Skin of body (tissue), 2 donors: Measurements from ENCODE around the gene GSS. TPM values are rescaled to one million over a fixed set of nuclear protein-coding genes. Genes with fewer than 3 reads are reported as not detected.

Source experiments
- DNase-seq: peaks from one replicate; lab custom pipeline; 2025; lab: John Stamatoyannopoulos, UW
- total RNA-seq: library from RNA; depleted of rRNA; stranded (reverse); fragments of >200 nt; gene quantifications from one replicate; pipeline ENCODE4 v1.2.3, GENCODE V29; 2014

The GSS gene
- total RNA-seq, 1 donor from 2014 or later, result 26.5 TPM

DNA sequence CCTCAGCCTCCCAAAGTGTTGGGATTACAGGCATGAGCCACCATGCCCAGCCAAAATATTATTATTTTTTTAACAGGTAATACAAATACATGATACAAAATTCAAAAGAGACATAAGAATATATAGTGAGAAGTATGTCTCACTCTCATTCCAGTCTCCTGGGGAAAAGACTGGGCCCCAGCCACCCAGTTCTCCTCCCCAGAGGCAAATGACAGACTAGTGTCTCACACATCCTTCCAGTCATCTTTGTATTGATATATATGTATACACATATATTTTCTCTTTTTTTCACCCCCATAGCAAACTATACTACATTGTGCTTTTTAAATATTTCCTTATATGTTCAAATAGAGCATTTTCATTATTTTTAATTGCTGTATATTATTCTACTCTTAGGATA lies 8.3 kb downstream of the GSS start:
- no peak for DNase-seq

DNA sequence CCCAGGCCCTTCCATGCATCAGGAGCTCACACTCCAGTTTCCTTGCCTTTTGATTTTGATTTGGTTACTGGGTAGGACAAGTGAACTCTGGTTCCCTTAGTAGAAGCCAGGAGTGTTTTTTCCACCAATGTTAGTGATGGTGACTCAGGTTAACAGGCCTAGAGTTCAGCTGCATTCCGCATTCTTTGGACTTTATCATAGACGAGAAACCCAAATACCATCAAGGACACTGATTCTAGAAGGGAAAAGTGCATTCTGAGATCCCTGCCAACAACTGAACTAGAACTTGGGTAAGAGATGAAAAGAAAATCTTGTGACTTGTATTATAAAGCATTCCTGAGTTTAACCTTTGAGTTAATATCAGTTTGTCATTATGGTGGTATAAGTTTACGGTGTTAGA lies 8.9 kb downstream of the GSS start:
- DNase-seq, result no peak

DNA sequence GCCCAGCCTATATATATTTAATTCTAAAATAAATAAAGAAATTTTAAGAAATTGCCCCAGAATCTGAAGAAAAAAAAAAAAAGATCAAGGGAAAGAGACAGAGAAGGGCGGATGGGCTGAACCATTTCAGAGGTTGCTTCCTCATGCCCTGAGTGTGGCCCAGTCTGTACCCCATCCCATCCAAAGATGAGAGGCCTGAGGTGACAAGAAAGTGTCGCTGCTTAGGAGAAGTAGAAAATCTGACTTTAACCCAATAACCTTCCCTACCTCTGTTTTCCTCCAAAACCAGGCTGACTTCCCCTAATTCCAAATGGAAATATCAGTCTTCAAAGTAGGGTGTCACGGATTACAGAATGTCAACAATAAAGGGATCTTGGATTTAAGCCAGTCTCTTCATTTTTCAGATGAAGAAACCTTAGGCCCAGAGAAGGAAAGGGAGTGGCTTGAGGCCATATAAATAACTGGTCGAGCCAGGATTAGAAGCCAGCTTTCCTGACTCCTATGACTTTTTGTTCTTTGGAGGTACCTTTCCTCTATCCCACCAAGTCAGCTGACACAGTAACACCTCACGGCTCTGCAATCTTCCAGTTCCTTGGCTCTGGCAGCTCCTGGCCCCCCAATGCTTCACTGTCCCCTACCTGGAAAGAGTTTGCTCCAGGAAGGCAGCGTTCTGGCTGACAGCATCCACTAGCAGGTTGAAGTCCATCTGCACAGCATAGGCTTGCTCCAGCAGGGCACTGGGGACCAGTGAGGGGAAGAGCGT lies 10.1 kb downstream of the GSS start:
- DNase-seq, result no peak

DNA sequence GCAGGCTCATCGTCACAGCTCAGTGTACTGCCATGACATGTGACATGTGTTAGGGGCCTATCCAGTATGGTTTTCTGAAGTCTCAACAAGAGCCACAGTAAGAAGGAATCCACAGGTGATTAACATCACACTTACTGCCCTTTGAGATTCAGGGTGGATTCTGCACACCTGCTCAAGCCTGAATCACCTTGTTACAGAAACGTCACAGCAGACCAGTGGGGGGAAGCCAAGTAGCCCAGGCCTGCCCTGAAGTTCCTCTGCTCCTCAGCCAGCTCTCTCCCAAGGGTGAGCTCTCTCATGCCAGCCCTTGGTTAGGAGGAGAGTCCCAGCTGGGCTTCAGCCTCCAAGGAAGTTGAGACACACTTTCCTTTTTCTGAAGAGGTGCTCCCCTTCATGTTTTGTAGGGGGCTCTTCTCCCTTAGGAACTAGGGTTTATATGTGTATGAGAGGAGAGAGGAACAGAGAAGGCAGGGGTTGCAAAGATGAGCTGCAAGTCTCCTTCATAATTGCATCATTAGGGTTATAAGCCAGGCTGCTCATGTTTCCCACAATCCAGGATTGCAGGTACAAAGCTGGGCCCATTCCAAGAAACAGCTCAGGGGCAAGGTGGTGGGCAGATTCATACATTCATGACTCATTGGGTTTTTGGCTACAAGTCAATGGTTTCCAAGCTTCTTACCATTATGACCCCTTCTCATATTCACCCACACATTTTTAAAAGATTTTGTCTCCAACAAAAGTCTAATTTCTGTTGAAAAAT lies 11.6 kb downstream of the GSS start:
- DNase-seq, result no peak

DNA sequence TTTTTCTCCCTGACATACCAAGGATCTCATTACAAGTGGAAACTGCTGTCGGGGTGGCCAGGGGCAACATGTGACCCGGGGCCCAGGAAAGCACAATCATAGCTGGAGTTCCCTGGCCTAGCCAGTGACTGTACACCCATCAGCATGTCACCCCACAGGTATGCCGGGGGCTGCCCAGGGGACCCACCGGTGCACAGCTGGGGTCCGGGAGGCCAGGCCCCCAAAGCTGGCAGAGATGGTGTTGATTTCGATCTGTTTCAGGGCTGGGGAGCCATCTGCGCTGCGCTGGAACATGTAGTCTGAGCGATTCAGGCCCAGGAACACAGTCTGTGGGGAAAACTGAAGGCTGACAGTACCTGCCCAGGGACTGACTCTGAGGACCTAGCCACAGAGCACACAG lies 13.3 kb downstream of the GSS start:
- no peak for DNase-seq

DNA sequence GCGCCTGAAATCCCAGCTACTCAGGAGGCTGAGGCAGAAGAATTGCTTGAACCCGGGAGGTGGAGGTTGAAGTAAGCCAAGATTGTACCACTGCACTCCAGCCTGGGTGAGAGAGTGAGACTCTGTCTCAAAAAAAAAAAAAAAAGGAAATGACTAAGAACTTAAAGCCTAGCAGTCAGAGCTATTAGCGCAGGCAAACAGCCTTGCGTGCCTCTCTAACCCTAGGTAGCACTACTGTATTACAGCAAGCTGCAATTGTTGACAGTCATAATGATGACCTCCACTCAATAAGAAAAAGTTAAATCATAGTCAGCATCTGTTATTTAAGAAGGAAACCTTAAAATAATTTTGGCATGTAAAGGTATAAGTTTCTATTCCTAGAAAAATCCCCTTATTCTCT lies 14.4 kb downstream of the GSS start:
- DNase-seq, result no peak

DNA sequence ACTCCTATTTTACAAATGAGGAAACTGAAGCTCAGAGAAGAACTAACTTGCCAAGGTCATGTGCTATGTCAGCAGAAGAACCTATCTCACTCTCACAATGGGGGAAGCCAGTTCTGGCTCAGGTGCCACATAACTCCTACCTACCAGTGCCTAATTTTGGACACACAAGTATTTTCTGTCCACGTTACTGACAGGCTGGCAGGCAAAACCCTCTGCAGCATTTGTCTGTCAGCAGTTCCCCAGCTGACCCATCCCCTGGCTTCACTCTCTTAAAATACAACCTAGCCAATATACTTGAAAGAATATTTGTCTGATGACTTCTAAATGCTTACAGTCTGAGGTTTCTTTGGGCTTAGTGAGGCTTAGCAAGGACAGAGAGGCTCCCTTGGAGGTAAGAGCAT lies 15.5 kb downstream of the GSS start:
- DNase-seq, result no peak

DNA sequence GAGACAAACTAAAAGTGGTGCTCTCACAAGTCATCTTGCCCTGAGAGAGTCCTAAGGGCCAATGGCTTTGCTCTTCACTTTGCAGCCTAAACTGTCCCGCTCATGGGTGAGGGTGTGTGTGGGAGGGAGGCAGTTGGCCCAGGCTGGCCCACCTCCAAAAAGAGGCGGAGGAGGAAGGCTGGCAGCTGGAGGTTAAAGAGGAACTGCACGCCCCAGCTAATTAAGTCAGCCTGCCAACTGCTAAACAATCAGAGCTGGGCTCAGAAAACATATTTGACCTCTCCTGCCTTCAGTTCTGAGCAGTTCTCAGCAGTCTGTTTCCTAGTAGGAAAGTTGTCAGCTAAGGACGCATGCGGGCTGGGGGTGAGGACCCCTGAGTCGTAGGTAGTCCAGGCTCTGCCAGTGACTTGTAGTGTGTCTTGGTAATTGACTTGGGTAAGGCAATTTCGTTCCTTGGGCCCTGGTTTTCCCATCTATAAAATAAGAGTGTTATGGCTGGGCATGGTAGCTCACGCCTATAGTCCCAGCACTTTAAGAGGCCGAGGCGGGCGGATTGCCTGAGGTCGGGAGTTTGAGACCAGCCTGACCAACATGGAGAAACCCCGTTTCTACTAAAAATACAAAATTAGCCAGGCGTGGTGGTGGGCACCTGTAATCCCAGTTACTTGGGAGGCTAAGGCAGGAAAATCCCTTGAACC lies 17.0 kb downstream of the GSS start:
- DNase-seq, result no peak

DNA sequence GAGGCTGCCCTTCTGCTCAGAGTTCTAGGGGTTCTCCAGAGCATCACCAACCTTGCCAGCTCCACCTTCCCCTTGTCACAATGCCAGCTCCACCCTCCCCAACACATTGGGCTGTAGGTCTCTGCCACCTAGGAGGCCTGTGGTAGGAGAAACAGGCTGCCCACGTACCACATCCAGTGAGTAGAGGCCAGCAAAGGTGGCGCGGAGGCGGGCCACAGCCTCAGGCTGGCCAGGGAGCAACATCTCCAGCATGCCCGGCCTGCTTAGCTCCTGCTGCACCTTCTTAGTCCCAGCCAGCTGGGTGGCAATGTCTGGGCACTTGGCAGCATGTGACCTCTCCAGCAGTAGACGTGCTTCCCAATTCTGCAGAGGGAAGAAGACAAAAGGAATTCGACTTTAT lies 23.8 kb downstream of the GSS start:
- DNase-seq, result no peak

DNA sequence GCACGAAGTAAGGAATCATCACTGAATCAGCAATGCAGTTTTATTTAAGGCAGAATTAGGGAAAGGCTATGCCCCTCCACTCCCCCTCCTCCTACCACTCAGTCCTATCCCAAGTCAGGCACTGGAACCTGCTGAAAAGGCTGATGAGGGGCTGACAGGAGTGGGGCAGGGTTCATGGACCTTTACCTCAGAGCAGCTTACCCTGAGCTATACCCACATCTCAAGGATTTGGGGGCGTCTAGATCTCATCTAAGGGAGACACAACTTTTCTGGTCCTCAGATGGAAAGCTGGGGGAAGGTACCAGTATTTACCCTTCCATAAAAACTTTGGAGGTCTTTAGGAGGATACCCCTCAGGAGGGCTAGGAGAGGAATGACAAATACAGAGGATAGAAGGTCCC lies 27.2 kb downstream of the GSS start:
- no peak for DNase-seq

DNA sequence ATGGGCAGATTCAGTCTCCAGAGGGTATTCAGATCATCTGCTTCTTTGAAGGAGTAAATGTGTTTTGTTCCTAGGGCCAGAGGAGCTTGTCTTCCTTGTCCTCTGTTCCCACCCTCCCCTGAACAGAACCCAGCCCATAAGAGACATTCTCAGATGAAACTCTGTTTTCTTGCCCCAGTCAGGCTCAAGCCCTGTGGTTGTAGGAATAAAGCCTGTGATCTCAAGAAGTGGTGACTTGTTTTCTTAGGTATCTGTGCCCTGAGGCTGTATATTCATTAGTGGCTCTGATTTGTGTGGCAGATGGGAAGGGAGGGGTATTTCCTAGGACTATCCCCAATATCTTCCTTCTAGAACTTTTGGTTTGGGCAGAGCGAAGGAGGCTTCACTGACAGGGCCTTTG lies 27.9 kb downstream of the GSS start:
- DNase-seq, result no peak

DNA sequence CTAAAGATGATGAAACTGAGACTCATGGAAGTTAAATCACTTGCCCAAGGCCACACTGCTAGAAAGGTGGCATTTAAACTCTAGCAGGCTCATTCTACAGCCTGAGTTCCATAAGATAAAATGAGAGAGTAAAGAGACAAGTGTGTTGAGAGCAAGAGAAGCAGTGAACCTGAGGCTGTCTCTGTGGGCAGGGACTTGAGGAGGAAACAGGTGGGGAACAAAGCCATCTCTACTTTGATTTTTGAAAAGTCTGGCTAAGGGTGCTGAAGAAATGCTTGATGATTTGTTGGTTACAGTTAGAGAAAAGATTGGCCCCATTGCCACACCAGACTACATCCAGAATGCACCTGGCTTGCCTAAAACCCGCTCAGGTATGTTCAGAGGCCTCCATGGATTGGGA lies 29.0 kb downstream of the GSS start:
- no peak for DNase-seq

DNA sequence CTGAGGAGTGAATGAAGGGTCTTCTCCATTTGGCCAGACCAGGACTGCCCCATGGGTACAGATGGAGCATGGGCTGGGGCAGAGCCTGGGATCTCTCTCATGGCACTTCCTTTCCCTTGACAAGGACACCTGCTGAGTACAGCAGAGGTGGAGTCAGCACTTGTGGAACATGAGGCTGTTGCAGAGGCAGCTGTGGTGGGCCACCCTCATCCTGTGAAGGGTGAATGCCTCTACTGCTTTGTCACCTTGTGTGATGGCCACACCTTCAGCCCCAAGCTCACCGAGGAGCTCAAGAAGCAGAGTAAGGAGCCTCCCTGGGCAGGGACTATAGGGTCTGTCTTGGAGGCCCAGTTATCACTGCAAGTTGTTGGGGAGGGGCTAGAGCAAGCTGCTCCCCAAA lies 29.6 kb downstream of the GSS start:
- DNase-seq, result no peak

DNA sequence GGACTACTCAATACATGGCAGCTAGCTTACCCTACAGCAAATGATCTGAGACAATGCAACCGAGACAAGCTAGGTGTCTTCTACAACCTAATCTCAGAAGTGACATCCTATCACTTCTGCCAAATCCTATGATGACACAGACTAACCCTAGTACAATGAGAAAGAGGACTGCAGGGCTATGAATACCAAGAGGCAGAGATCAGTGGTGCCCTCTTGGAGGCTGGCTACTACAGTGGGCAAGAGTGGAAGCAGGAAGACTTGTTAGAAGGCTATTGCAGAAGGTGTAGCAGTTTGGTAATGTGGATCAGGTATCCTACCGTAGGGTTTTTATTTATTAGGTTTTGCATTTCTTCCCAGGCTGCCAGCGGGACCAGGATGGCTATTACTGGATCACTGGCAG lies 30.3 kb downstream of the GSS start:
- no peak for DNase-seq

DNA sequence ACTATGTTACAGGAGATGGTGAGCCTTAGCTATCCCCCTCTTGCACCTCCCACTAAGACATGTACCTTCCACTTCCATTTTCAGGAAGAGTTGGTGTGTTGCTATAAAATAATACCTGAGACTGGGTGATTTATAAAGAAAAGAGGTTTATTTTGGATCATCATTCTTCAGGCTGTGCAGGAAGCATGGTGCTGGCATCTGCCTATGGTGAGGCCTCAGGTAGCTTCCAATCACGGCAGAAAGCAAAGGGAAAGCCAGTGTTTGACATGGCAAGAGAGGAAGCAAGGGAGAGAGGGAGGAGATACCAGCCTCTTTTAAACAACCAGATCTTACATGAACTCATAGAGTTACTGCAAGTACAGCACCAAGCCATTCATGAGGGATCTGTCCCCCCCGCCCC lies 32.2 kb downstream of the GSS start:
- DNase-seq, result no peak

DNA sequence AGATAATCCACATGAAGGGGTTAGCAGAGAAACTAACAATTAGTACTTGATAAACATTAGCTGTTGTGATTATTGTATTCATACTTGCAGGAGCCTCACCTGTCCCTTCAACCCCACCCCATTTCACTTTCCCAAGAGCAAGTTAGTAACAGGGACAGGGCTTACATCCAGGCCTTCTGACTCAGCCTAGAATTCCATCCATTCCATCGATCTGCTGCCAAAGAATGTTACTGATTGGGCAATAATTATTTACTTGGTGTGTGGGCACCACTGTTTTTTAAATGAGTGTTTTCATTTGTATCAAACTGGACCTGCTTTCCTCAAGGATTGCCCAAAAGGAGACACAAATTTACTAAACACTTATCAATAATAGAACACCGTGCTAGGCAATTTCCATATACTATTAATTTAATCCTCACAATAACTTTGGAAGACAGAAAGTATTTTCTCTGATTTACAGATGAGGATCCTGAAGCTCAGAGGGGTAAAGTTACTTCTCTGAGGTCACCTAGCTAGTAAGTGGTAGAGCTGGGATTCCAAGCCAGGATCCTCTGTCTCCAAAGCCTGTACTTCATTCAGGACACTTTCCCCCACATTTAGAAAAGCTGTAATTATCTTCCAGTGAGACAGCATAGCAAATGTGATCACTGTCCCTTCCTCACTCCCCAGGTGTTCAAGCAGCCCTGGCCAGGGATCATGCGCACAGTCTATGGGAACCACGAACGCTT lies 32.8 kb downstream of the GSS start:
- no peak for DNase-seq

DNA sequence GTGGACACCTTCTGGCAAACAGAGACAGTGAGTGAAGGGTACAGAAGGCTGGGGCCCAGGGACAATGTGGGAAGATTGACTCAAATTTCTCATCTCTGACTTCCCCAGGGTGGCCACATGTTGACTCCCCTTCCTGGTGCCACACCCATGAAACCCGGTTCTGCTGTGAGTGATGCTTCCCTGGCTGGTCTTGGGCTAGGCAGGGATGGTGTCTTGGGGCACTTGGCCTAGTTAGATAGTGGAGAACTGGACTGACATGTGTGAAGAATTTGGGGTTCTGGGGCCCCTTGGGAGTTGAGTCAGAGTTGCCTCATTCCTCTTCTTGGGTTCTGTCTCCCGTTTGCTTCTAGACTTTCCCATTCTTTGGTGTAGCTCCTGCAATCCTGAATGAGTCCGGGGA lies 34.2 kb downstream of the GSS start:
- no peak for DNase-seq

DNA sequence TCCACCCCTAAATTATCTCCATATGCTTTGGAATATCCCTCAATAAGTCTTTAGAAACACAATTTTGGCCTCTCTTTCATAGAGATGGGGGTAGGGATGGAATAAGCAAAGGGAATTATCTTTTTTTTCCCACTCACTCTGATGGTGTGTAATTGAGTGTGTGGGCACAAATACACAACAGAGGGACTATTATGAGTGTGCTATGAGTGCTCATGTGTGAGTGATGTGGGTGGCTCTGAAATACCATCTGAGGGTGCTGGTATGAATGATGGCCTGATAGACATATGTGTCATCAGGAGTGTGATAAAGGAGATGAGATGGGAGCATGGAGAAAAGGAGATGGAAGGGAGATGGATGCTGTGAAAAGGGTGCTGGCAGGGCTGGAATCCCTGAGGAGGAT lies 35.6 kb downstream of the GSS start:
- no peak for DNase-seq

DNA sequence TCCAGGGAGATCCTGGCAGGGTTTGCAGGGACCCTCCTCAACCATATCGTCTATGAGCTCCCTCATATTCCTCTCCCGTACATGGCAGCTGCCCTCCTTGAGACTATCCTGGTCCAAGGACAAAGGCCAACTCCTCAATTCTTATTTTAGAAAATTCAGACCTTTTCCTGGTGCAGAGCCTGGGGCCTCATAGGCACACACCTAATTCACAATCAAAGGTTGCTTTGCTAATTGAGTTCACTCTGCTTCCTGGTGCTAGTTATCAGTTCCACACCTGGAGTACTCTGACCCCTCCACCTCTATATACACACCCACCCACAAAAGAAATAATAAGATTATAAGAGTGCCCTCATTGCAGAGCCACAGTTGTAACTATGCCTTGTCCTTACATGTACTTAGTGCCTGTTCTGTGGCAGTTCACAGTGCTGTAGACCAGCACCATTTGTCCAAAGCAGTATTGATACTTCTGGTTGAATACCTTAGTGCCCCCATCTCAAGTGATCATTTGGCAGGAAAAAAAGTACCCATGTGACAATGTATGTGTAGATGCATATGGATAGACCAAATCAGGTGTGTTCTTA lies 38.7 kb downstream of the GSS start:
- DNase-seq, result no peak

DNA sequence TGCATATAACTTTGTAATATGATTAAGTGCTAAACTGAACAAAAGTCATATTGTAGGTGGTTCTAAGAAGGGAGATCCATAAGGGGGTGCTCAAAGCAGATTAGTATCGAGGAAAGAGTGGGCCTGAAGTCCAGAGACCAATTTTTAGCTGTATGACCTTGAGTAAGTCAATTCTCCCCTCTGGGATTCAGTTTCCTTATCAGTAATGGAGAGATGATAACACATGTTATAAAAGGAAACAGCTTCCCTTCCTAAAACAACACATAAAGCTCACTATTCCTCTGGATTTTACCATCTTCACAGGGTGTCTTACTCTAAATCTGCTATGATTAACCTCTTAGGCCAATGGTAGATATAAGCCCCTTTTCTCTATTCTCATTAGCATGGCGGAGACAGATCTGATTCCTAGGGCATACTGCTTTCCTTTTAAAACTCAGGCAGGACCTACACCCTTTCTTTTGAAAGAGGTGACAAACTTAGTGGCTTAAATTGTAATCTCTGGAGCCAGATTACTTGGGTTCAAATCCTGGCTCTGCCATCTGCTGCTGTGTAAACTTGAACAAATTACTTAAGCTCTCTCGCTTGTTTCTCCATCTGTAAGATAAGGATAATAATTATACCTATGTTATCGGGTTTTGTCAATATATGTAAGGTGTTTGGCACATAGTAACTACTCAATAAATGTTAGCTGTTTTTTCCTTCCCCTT lies 39.7 kb downstream of the GSS start:
- no peak for DNase-seq

DNA sequence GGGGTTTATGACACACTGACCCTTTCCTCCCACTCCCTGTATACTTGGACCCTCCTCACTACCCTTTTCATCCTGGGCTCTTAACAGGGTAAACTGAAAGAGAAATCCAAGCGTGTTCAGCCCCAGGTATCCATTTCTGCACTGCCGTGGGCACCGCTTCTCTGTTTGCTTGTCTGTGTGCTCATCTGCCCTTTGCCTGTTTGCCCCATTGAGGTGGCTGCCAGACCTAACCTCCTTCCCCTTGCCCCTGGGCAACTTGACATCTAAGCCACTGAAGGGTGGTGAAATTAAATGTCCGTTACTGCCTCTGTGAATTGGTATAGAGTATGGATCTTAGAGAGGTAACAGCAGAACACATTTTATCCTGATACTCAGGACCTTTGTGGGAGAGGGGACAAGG lies 40.5 kb downstream of the GSS start:
- no peak for DNase-seq
